ENCODE results near the gene JUNB. TPM values are rescaled to one million over a fixed set of nuclear protein-coding genes. Genes with fewer than 3 reads are reported as not detected.
A peak's percentile ranks its signal among the peaks of the same experiment; 100 is the strongest.

The JUNB gene
- total and polyA plus RNA-seq, 2 of the 13 experiments (the other 11 are each of a cell fraction or from before 2014, with no cell fraction given) = 7.7 to 8.2 TPM

DNA sequence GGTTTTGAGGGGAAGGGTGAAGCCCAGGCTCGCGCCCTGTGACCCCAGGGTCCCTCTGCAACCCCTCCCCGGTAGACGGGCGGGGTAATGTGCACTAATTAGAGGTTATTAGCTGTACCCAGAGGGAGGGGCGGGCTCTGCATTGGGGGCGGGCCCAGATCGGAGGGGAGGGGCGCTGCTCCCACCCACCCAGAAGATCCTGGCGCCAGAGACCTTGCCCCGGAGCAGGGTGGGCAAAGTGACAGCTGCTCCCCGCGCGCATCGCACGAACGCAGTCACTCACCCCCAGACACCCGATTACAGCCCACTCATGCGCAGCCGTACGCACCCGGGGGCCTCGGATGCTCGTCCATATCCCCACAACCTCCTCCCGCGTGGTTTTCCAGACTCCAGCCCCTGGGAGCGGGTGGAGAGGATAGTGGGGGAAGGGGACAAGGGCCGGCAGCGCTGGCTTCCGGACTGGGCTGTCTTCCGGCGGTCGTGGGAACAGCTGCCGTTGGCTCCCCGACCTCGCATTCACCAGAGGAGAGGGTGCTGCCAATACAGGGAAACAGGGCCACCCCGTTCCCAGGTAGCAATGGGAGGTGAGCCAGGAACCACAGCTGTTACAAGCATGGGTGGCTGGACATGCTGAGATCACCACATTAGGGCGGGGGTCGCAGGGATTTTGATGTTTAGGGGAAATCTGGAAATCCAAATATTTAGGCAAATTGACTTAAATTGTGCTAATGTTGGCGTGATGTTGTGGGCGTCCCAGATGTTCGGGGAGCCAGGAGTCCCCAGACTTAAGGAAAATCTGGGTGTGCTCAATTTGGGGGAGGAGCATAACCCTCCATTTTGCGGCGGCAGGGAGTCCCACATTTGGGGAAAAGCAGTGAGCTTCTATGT lies 13.0 kb upstream of the JUNB start (continued):
- TF ChIP-seq, protein P1, sequence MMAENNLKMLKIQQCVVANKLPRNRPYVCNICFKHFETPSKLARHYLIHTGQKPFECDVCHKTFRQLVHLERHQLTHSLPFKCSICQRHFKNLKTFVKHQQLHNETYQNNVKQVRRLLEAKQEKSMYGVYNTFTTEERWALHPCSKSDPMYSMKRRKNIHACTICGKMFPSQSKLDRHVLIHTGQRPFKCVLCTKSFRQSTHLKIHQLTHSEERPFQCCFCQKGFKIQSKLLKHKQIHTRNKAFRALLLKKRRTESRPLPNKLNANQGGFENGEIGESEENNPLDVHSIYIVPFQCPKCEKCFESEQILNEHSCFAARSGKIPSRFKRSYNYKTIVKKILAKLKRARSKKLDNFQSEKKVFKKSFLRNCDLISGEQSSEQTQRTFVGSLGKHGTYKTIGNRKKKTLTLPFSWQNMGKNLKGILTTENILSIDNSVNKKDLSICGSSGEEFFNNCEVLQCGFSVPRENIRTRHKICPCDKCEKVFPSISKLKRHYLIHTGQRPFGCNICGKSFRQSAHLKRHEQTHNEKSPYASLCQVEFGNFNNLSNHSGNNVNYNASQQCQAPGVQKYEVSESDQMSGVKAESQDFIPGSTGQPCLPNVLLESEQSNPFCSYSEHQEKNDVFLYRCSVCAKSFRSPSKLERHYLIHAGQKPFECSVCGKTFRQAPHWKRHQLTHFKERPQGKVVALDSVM (CRISPR knock-in tag; IDR thresholded peaks at IDR 0.05) = no peak
- TF ChIP-seq KAT7 (CRISPR knock-in tag; IDR thresholded peaks at IDR 0.05; ENCODE audit: borderline replicate concordance) (no peak), IKZF5 (CRISPR knock-in tag; IDR thresholded peaks at IDR 0.05) (no peak), HNRNPUL1 (IDR thresholded peaks at IDR 0.05; ENCODE audit: low read depth, low read length) (no peak), CBX2 (IDR thresholded peaks at IDR 0.05; ENCODE audit: low read depth, low read length) (no peak), CBX2 (CRISPR knock-in tag; IDR thresholded peaks at IDR 0.05; ENCODE audit: low read depth) (no peak), ZNF550 (CRISPR knock-in tag; IDR thresholded peaks at IDR 0.05; ENCODE audit: borderline replicate concordance) (no peak), MEIS2 (CRISPR knock-in tag; IDR thresholded peaks at IDR 0.05) (peak; percentile 47; the same call in 1 of the 2 replicates), AGO2 (optimal IDR thresholded peaks at IDR 0.05; ENCODE audit: low read depth, low read length) (no peak), SP2 (CRISPR knock-in tag; IDR thresholded peaks at IDR 0.05) (no peak), ZNF292 (CRISPR knock-in tag; IDR thresholded peaks at IDR 0.05; ENCODE audit: borderline replicate concordance, low read depth) (no peak), PHF5A (CRISPR knock-in tag; IDR thresholded peaks at IDR 0.05; ENCODE audit: low read depth, unreplicated experiment) (no peak), MAFF (IDR thresholded peaks at IDR 0.05; ENCODE audit: low read depth, low read length) (no peak), FOXO4 (CRISPR knock-in tag; conservative IDR thresholded peaks at IDR 0.05) (no peak), MTA1 (CRISPR knock-in tag; IDR thresholded peaks at IDR 0.05; ENCODE audit: borderline replicate concordance) (peak; percentile 37; the same call in 1 of the 2 replicates), ZMAT3 (CRISPR knock-in tag; conservative IDR thresholded peaks at IDR 0.05) (peak; percentile 72; the same call in 1 of the 2 replicates), NFKB2 (CRISPR knock-in tag; IDR thresholded peaks at IDR 0.05; ENCODE audit: borderline replicate concordance) (no peak), TCF12 (IDR thresholded peaks at IDR 0.05) (no peak), TCF12 (CRISPR knock-in tag; IDR thresholded peaks at IDR 0.05) (no peak), KDM1A (CRISPR knock-in tag; IDR thresholded peaks at IDR 0.05) (no peak)
- TF ChIP-seq, protein P2, sequence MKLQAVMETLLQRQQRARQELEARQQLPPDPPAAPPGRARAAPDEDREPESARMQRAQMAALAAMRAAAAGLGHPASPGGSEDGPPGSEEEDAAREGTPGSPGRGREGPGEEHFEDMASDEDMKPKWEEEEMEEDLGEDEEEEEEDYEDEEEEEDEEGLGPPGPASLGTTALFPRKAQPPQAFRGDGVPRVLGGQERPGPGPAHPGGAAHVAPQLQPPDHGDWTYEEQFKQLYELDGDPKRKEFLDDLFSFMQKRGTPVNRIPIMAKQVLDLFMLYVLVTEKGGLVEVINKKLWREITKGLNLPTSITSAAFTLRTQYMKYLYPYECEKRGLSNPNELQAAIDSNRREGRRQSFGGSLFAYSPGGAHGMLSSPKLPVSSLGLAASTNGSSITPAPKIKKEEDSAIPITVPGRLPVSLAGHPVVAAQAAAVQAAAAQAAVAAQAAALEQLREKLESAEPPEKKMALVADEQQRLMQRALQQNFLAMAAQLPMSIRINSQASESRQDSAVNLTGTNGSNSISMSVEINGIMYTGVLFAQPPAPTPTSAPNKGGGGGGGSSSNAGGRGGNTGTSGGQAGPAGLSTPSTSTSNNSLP (IDR thresholded peaks at IDR 0.05; ENCODE audit: low read depth, low read length) = no peak

Data from HepG2 (cell line).